Measurements from ENCODE around the gene KDM2A. TPM values are rescaled to one million over a fixed set of nuclear protein-coding genes. Genes with fewer than 3 reads are reported as not detected.
A peak's percentile ranks its signal among the peaks of the same experiment; 100 is the strongest.
"Not testable (repeated sequence)": the region's sequence is repeated elsewhere in the genome, so short reads cannot be mapped to it uniquely, and the experiment has no call there.

KDM2A gene
- total RNA-seq, 1 donor from 2014 or later = 34.1 TPM

GRCh38 chr11:67117176-67117575 lies 1.9 kb upstream of the KDM2A start:
- no peak overlapping the region for H3K4me3 ChIP-seq (ENCODE audit: low read depth, low read length)
- DNase-seq (ENCODE audit: low read depth) = no peak
- TF ChIP-seq CTCF (conservative IDR thresholded peaks at IDR 0.05; ENCODE audit: low read depth, low read length) = no peak

- H3K4me3 ChIP-seq (ENCODE audit: low read depth, low read length) = peak overlapping the region; percentile 21
- no peak for TF ChIP-seq CTCF (conservative IDR thresholded peaks at IDR 0.05; ENCODE audit: low read depth, low read length)
- no peak for DNase-seq (ENCODE audit: low read depth)
Measured at GRCh38 chr11:67117672-67118180, 1.3 kb upstream of the KDM2A start.

GRCh38 chr11:67118181-67118766 lies 789 bp upstream of the KDM2A start:
- DNase-seq (ENCODE audit: low read depth) = no peak
- TF ChIP-seq CTCF (conservative IDR thresholded peaks at IDR 0.05; ENCODE audit: low read depth, low read length) = no peak
- H3K4me3 ChIP-seq (ENCODE audit: low read depth, low read length) = peak overlapping the region; percentile 50

- H3K4me3 ChIP-seq (ENCODE audit: low read depth, low read length) = peak overlapping the region; percentile 98
- DNase-seq (ENCODE audit: low read depth) = no peak
Measured at GRCh38 chr11:67119585-67120391, 725 bp downstream of the KDM2A start.

GRCh38 chr11:67120456-67120855 lies 1.4 kb downstream of the KDM2A start:
- peak overlapping the region; percentile 98 for H3K4me3 ChIP-seq (ENCODE audit: low read depth, low read length)
- no peak for DNase-seq (ENCODE audit: low read depth)
- TF ChIP-seq CTCF (conservative IDR thresholded peaks at IDR 0.05; ENCODE audit: low read depth, low read length) = no peak

More at GRCh38 chr11:67119585-67120391, 725 bp downstream of the KDM2A start:
- TF ChIP-seq CTCF (conservative IDR thresholded peaks at IDR 0.05; ENCODE audit: low read depth, low read length) = peak; percentile 13

- H3K4me3 ChIP-seq (ENCODE audit: low read depth, low read length) = peak overlapping the region; percentile 98
- DNase-seq (ENCODE audit: low read depth) = no peak
- no peak for TF ChIP-seq CTCF (conservative IDR thresholded peaks at IDR 0.05; ENCODE audit: low read depth, low read length)
Measured at GRCh38 chr11:67120881-67121710, 2.0 kb downstream of the KDM2A start.

- DNase-seq (ENCODE audit: low read depth); H3K4me3 ChIP-seq (ENCODE audit: low read depth, low read length): not testable (repeated sequence)
Measured at GRCh38 chr11:67123801-67124200, 4.7 kb downstream of the KDM2A start.

GRCh38 chr11:67126243-67126642 lies 7.2 kb downstream of the KDM2A start:
- H3K4me3 ChIP-seq (ENCODE audit: low read depth, low read length); DNase-seq (ENCODE audit: low read depth): not testable (repeated sequence)
